Measurements from ENCODE around the gene FBXL7. TPM values are rescaled to one million over a fixed set of nuclear protein-coding genes. Genes with fewer than 3 reads are reported as not detected.
A peak's percentile ranks its signal among the peaks of the same experiment; 100 is the strongest.
"Not testable (repeated sequence)": the region's sequence is repeated elsewhere in the genome, so short reads cannot be mapped to it uniquely, and the experiment has no call there.

FBXL7 gene
- total RNA-seq, 4 donors from 2014 or later = 14.2 to 32.1 (median 24.9) TPM

DNA sequence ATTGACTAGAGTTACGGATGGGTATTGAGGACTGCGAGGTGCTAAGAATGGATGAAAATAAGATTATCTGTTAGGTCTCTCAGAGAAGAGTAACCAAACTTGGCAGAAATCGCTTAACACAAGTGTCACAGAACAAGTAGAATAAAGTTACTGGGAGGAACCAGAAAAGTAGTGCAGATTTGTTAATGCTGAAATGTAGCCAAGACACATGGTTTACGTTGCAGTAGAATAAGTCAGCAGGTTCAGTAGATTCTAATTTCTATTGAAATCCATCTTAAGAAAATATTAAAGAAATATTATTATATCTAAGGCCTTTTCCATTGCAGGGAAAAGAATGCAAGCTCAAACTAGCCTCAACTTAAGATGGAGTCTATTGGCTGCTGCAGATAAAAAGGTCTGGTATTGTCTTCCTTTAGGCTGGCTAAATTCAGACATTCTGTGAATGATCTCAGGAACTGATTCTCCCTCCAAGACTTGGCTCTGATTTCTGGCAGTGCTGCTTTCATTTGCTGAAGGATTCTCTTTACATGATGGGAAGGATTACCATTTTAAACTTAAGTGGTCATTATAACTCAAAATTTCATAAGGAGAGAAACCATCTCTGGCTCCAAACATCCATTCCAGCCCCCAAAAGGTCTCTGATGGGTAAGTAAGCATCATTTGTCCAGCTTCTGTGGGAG, 364.7 kb downstream of the FBXL7 start:
- TF ChIP-seq POLR2A (IDR thresholded peaks at IDR 0.05) (no peak), POLR2AphosphoS5 (IDR thresholded peaks at IDR 0.05) (no peak)
- TF ChIP-seq, protein P1, sequence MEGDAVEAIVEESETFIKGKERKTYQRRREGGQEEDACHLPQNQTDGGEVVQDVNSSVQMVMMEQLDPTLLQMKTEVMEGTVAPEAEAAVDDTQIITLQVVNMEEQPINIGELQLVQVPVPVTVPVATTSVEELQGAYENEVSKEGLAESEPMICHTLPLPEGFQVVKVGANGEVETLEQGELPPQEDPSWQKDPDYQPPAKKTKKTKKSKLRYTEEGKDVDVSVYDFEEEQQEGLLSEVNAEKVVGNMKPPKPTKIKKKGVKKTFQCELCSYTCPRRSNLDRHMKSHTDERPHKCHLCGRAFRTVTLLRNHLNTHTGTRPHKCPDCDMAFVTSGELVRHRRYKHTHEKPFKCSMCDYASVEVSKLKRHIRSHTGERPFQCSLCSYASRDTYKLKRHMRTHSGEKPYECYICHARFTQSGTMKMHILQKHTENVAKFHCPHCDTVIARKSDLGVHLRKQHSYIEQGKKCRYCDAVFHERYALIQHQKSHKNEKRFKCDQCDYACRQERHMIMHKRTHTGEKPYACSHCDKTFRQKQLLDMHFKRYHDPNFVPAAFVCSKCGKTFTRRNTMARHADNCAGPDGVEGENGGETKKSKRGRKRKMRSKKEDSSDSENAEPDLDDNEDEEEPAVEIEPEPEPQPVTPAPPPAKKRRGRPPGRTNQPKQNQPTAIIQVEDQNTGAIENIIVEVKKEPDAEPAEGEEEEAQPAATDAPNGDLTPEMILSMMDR (IDR thresholded peaks at IDR 0.05) = no peak

DNA sequence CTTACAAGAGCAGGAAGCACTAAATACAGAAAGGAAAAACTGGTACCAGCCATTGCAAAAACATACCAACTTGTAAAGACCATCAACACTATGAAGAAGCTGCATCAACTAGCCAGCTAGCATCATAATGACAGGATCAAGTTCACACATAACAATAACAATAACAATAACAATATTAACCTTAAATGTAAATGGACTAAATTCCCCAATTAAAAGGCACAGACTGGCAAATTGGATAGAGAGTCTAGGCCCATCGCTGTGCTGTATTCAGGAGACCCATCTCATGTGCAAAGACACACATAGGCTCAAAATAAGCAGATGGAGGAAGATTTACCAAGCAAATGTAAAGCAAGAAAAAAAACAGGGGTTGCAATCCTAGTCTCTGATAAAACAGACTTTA, 372.3 kb downstream of the FBXL7 start:
- H3K4me1 ChIP-seq, H3K36me3 ChIP-seq, H3K4me3 ChIP-seq, H3K9me3 ChIP-seq, H3K27me3 ChIP-seq, H3K27ac ChIP-seq, ATAC-seq: not testable (repeated sequence)
- WGBS, 2 donors (ENCODE audit: low coverage in 1 of 2) = 88 to 100% methylated on average over 1 of the region's 1 CpG

More for the DNA sequence above, 364.7 kb downstream of the FBXL7 start:
- Histone ChIP-seq H3K27ac (no peak overlapping the region), H3K27me3 (no peaks in the 10 kb centered on the region), H3K9me3 (no peaks in the 10 kb centered on the region), H3K4me3 (no peak overlapping the region), H3K4me1 (peaks cover 0 to 13% (median 0%) of the 10 kb centered on the region in 3 donors), H3K36me3 (no peaks in the 10 kb centered on the region)
- ATAC-seq = no peak
- 59 to 67% methylated on average over 4 of the region's 4 CpGs for WGBS, 2 donors (ENCODE audit: low coverage in 1 of 2)

GRCh38 chr5:15877914-15878313, 377.9 kb downstream of the FBXL7 start:
- no peaks in the 10 kb centered on the region for H3K36me3 ChIP-seq
- H3K4me3 ChIP-seq = no peak overlapping the region
- H3K27ac ChIP-seq = no peak overlapping the region
- ATAC-seq = no peak
- H3K9me3 ChIP-seq = no peaks in the 10 kb centered on the region
- TF ChIP-seq POLR2A (IDR thresholded peaks at IDR 0.05) = no peak
- TF ChIP-seq, protein P1 (IDR thresholded peaks at IDR 0.05) = no peak
- TF ChIP-seq EP300 (IDR thresholded peaks at IDR 0.05) = no peak
- no peak for TF ChIP-seq POLR2AphosphoS5 (IDR thresholded peaks at IDR 0.05)
- WGBS, 2 donors (ENCODE audit: low coverage in 1 of 2) = 60 to 76% methylated on average over 1 to 5 of the region's 5 CpGs
- no peaks in the 10 kb centered on the region for H3K4me1 ChIP-seq
- no peaks in the 10 kb centered on the region for H3K27me3 ChIP-seq

- no peaks in the 10 kb centered on the region for H3K36me3 ChIP-seq
- no CpG with 5 or more reads among the region's 3 CpGs for WGBS, 2 donors (ENCODE audit: low coverage in 1 of 2)
- no peak overlapping the region for H3K4me3 ChIP-seq
- no peaks in the 10 kb centered on the region for H3K4me1 ChIP-seq
- H3K27ac ChIP-seq = no peak overlapping the region
- no peaks in the 10 kb centered on the region for H3K9me3 ChIP-seq
- no peaks in the 10 kb centered on the region for H3K27me3 ChIP-seq
- no peak for ATAC-seq
- TF ChIP-seq POLR2AphosphoS5 (IDR thresholded peaks at IDR 0.05) (no peak), POLR2A (IDR thresholded peaks at IDR 0.05) (no peak), EP300 (IDR thresholded peaks at IDR 0.05) (no peak)
- TF ChIP-seq, protein P1 (IDR thresholded peaks at IDR 0.05) = no peak
Observed at GRCh38 chr5:15880201-15880600, 380.2 kb downstream of the FBXL7 start.

- no peaks in the 10 kb centered on the region for H3K9me3 ChIP-seq
- peaks cover 0 to 18% (median 0%) of the 10 kb centered on the region in 3 donors for H3K4me1 ChIP-seq
- no peaks in the 10 kb centered on the region for H3K27me3 ChIP-seq
- H3K4me3 ChIP-seq = no peak overlapping the region
- 81 to 94% methylated on average over 3 of the region's 3 CpGs for WGBS, 2 donors (ENCODE audit: low coverage in 1 of 2)
- peak; percentile 55 for ATAC-seq
- TF ChIP-seq POLR2AphosphoS5 (IDR thresholded peaks at IDR 0.05) (no peak), POLR2A (IDR thresholded peaks at IDR 0.05) (no peak), EP300 (IDR thresholded peaks at IDR 0.05) (no peak)
- TF ChIP-seq, protein P1 (IDR thresholded peaks at IDR 0.05) = no peak
- H3K27ac ChIP-seq = no peak overlapping the region
- H3K36me3 ChIP-seq = no peaks in the 10 kb centered on the region
Observed at GRCh38 chr5:15885156-15885555, 385.2 kb downstream of the FBXL7 start.
